Left ventricle myocardium superior (tissue), 1 donor: ENCODE results near the gene RASSF10. TPM values are rescaled to one million over a fixed set of nuclear protein-coding genes. Genes with fewer than 3 reads are reported as not detected.

Source experiments
- ATAC-seq: fragments of 200-7000 bp; cut with Tn5 transposase; one replicate; pipeline ENCODE4 v1.9.1; 2020; ENCODE audit warnings: mild to moderate bottlenecking, moderate library complexity
- DNase-seq: peaks from one replicate; pipeline ENCODE4 v3.0.0-alpha.2; 2020
- intact Hi-C: fragments of 100-400 bp; cut with micrococcal nuclease; formaldehyde crosslinking; loops from one replicate; pipeline ENCODE4 v1.11.0; 2022
- total RNA-seq: library from RNA; stranded (reverse); fragmentation: NEBNext Ultra II Directional; extraction: Animal tissue kit (Norgen Biotek cat#: 25700); gene quantifications from one replicate; pipeline ENCODE4 v1.2.1, GENCODE V29; 2021
- donor health status: DM: no; HTN: yes; CAD: no; lungs with severe emphysema.

RASSF10 gene
- total RNA-seq, 1 donor from 2014 or later: 0.42 TPM

DNA sequence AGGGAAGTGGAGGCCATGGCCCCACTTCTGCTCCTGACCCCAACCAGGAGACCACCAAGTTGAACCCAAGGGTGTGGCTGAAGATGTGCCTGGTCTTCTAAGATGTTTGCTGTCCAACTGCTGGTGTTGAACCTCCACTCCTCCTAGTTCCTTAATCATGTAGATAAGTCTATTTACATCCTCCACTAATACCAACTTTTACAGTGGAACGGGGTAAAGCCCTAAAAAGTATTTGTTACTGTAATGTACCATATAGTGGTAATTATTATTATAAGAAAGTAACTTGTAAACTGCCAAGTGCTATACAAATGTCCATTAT, 19.0 kb upstream of the RASSF10 start:
- ATAC-seq: no peak
- intact Hi-C loops: no loop called here
- DNase-seq: no peak

DNA sequence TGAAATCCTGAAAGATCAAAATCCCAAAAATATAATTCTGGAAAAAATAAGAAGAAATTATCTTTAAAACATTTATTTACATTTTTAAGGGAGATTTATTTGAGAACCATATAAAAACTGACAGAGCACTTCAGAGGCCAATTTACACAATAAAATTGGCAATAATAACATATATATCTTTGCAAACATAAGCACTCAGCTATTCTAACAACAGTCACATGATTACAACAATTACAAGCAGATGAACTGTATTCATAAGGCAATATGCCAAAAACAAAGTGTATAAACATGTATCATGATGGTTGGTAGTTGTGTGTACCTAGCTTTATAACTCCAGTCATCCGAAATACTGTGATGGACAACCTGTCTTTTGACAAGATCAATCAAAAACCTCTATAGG, 17.7 kb upstream of the RASSF10 start:
- no peak for DNase-seq
- intact Hi-C loops: no loop called here
- no peak for ATAC-seq

DNA sequence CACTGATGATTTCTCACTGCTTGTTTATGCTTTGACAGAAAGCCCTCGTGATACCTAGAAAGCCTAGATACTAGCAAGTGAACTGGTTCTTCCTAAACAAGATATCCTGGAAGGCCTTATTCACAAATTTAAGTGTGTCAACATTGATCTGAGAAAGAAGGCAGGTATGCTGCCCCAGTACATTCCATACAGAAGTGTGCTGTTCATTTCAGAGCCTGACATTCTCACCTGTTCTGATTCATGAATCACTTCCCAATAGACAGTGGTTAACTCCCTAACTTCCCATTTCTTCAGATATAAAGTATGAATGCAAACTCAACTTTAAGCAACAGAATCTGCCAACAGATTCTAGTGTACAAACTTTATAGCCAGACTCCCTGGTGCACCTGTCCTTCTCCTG, 15.5 kb upstream of the RASSF10 start:
- intact Hi-C loops: no loop called here
- DNase-seq (no peak), ATAC-seq (no peak)

DNA sequence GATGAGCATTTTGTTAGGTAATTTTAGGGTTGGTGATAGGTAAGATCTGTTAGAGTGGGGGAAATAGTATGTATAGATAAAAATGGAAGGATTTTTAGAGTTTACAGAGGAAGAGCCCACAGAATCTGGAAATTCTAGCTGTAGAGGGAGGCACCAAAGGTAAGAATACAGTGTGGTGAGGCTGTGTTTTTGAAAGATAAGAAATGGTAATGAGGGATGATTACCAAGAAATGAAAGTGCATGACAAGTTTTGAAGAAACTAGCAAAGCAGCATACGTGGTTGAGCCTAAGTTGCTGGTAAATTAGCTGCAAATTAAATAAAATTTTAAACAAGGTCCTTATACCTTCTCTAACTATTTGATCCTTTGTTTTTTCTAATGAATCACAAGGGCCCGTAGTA, 14.6 kb upstream of the RASSF10 start:
- no peak for DNase-seq
- intact Hi-C loops: no loop called here
- ATAC-seq: no peak

DNA sequence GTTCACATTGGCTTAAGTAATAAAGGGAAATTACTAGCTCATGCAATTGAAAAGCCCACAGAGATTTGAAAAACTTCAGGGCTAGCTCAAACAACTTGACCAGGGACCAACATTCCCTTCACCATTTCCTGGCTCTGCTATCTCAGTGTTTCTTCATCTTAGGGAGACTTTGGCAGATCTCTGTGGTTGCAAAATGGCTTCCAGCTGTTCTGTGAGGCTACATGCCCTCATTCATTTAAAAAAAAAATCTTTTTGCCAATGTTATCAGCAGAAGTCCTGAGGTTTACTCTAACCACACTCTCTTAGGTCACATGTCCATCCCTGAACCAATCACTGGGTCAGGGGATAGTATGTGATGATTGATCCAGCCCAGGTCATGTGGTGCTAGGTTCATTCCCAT, 13.9 kb upstream of the RASSF10 start:
- DNase-seq: no peak
- intact Hi-C loops: no loop called here
- ATAC-seq: peak; percentile 94

DNA sequence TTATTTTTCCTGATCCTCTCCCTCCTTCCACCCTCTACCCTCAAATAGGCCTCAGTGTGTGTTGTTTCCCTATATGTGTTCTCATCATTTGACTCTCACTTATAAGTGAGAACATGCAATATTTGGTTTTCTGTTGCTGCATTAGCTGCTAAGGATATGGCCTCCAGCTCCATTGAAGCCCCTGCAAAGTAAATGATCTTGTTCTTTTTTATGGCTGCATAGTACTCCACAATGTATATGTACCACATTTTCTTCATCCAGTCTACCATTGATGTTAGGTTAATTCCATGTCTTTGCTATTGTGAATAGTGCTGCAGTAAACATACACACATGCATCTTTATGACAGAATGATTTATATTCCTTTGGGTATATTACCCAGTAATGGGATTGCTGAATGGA, 13.3 kb upstream of the RASSF10 start:
- DNase-seq (no peak), ATAC-seq (no peak)
- intact Hi-C loops: no loop called here

DNA sequence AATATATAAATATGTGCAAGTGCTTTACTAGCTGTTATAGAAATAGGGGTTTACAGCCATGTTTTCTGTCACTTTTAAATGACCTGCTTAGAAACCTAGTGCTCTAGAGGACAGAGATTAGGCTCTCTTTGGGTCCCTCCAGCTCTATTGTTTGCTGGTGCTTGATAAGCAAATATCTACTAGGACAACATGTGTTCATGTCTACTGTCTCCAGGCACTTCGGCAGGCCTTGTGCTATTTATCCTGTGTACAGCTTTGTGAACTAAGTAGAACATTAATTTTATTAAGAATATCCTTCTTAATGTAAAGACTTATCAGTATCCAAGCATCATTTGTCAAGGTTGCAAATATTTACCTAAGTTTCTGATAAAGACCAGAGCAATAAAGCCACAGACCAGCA, 11.9 kb upstream of the RASSF10 start:
- intact Hi-C loops: no loop called here
- DNase-seq (no peak), ATAC-seq (no peak)

DNA sequence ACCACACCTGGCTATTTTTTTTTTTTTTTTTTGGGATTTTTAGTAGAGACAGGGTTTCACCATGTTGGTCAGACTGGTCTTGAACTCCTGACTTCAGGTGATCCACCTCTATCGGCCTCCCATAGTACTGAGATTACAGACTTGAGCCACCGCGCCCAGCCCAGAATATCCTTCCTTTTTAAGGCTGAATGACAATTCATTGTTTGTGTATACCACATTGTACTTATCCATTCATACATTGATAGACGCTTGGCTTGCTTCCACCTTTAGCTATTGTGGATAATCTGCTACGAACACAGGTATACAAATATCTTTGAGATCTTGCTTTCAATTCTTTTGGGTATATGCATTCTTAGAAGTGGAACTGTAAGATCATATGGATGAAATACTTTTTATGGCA, 10.8 kb upstream of the RASSF10 start:
- intact Hi-C loops: no loop called here
- ATAC-seq (no peak), DNase-seq (no peak)

DNA sequence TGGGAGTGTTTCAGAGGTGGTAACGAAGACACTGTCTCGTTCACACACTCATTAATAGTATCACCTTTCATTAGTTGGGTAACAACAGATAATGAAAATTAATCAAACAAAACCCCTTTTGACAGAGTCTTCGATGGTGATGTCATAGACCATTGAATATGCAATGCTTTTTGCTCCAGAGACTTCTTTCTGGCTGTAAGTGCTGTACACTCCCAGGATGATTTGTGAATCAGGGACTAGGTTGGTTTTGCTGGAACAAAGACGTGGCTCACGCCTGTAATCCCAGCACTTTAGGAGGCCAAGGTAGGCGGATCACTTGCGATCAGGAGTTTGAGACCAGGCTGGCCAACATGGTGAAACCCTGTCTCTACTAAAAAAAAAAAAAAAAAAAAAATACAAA, 9.5 kb upstream of the RASSF10 start:
- ATAC-seq: no peak
- intact Hi-C loops: no loop called here
- no peak for DNase-seq

DNA sequence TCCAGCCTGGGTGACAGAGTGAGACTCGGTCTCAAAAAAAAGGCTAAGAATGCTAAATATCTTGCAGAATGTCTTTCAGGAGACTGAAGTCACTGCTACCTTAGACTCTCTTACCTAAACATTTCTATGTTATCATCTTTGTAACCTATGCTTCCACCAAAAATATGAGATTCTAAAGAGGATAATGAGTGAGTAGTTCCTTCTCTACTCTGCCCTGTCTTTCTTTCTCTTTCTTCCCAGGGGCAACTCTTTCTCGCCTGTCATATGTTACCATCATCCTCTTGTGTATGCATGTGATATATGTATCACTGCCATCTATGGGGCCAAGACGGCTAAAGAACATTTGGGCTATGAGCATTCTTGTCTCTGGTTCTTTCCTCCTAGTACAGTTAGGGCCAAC, 9.0 kb upstream of the RASSF10 start:
- intact Hi-C loops: no loop called here
- DNase-seq (no peak), ATAC-seq (no peak)

DNA sequence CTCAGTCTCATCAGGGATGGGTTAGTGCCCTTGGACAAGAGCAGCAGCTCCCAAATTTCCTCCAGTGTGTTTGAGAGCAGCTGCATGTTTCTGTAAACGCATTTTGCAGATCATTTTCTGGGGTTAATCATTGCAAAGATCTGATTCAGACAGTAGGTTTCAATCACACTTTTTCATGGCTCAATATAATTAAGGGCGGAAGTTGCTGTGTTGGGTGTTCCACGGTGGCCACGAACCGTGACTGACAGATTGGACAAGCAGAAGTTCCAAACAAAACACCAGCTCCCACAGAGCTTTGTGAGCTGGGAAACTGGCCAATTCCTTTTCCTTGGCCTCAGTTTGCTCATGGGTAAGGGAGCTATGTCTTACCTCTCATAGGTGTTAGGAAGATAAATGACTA, 8.4 kb upstream of the RASSF10 start:
- no peak for DNase-seq
- intact Hi-C loops: no loop called here
- no peak for ATAC-seq

DNA sequence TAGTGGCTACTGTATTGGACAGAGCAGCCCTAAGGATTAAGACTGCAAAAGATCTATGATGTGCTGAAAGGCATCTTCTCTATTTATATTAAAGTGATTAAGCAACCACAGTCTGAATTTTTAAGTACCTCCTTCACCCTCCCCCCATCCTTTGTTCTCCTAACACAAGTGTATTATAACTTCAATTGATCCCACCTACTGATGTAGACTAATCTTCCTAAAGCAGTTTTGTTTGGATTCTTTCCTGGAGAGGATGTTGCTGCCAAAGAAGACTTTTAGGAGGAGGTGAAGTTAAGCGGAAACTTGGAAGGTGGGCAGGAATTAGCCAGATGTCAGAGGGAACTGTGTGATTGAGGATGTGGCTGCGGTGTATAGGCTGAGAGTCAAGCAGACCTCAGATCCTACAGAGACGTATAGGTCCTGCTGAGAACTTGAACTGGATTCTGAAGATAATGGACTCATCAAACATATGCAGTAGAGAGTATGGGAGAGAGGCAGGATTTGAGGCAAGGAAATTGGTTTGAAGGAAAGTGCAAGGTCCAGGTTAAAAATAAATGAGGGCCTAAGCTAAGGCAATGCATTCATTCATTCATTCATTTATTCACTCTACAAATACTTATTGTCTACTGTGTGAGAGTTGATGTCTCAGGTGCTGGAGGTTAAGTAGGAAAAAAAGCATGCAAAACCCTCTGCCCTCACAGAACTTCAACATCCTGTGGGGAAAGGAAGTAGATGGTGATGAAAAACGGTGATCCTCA, 5.2 kb upstream of the RASSF10 start:
- DNase-seq (no peak), ATAC-seq (no peak)
- intact Hi-C loops: no loop called here

DNA sequence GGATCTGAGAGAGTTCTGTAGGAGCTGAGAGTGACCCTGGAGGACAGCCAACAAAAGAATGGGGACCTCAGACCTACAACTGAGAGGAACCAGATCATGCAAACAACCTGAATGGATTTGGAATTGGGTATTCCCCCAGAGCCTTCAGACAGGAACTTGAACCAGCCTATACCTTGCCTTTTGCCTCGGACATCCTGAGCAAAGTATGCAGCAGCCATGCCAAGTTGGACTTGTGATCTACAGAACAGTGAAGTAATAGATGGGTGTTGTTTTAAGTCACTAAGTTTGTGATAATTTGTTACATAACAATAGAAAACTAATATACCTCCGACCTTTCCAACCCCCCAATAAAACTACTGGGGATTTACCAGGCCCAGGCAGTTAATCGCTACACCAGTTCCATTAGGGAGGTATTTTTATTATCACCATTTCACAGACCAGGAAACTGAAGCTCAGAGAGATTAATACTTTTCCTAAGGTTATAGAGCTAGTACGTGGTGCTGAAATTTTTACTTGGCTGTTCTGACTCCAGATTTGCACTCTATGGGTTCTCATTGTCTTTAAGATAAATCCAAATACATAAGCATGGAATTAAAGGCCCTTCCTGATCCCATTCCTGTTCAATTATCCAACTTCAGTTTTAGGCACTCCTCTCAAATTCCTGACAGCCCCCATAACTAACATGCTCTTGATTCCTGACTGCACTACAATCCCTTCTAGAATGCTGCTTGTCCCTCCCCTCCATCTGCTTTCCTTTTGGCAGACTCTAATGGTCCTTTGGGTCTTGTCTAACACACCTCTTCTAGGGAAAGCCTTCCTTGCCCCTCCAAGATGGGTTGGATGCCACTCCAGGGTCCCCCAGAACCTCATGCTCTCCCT, 1.7 kb upstream of the RASSF10 start:
- no peak for ATAC-seq
- intact Hi-C loops: no loop called here
- no peak for DNase-seq

DNA sequence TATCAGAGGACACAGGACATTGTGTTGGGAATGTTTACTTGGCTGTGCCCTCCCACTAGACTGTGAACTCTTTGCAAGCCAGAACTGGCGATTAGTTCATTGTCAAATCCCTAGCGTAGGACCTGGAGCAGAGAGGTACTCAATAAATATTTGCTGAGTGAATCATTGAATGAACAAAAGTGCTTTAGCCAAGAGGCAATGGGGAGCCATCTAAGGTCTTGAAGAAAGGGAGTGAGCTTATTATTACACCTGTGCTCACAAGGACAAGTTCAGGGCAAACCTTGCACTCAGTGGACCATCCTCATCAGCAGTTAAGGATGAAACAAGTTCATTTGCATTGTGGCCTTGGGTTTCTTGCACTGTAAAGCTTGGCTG, 1.1 kb upstream of the RASSF10 start:
- DNase-seq (no peak), ATAC-seq (no peak)
- intact Hi-C loops: no loop called here

DNA sequence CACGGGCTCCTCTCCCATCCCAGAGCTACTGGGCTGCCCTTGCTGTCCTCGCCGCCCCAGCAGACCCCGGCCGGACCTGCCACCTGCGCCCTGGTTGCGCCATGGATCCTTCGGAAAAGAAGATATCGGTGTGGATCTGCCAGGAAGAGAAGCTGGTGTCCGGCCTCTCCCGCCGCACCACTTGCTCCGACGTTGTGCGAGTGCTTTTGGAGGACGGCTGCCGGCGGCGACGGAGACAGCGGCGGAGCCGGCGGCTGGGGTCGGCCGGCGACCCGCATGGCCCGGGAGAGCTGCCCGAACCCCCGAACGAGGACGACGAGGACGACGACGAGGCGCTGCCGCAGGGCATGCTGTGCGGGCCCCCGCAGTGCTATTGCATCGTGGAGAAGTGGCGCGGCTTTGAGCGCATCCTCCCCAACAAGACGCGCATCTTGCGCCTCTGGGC, 382 bp downstream of the RASSF10 start:
- intact Hi-C loops: no loop called here
- DNase-seq (peak; percentile 24), ATAC-seq (no peak)

DNA sequence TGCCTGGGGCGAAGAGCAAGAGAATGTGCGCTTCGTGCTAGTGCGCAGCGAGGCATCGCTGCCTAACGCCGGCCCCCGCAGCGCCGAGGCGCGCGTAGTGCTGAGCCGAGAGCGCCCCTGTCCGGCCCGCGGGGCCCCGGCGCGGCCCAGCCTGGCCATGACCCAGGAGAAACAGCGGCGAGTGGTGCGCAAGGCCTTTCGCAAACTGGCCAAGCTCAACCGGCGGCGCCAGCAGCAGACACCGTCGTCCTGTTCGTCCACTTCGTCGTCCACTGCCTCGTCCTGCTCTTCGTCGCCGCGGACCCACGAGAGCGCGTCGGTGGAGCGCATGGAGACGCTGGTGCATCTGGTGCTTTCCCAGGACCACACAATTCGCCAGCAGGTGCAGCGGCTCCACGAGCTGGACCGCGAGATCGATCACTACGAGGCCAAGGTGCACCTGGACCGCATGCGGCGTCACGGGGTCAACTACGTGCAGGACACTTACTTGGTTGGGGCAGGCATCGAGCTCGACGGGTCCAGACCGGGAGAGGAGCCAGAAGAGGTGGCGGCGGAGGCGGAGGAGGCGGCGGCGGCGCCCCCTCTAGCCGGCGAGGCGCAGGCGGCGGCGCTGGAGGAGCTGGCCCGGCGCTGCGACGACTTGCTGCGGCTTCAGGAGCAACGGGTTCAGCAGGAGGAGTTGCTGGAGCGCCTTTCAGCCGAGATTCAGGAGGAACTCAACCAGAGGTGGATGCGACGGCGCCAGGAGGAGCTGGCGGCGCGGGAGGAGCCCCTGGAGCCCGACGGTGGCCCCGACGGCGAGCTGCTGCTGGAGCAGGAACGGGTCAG, 1.0 kb downstream of the RASSF10 start:
- intact Hi-C loops: no loop called here
- DNase-seq (peak; percentile 28), ATAC-seq (peak; percentile 61)

DNA sequence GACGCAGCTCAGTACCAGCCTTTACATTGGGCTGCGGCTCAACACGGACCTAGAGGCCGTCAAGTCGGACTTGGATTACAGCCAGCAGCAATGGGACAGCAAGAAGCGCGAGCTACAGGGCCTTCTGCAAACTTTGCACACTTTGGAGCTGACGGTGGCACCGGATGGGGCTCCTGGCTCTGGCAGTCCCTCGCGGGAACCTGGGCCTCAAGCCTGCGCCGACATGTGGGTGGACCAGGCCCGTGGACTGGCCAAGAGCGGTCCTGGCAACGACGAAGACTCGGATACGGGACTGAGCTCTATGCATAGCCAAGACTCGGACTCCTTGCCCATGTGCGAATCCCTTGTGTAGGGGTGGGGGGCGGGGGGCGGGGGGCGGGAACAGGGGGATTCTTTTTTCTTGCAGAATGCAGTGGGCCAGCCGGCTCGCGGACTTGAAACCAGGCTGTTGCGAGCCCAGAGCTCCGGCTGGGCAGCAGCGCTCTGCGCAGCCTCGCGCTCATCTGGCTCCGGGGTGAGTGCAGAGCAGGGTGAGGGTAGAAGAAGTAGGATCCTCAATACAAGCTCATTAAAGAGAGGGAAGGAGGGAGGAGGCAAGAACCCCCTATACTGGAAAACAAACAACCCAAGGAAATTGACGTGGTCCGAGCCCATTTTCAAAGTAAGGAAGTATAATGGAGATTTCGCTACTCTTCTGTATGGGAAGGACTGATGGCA, 1.8 kb downstream of the RASSF10 start:
- intact Hi-C loops: no loop called here
- ATAC-seq (peak; percentile 23), DNase-seq (peak; percentile 34)

DNA sequence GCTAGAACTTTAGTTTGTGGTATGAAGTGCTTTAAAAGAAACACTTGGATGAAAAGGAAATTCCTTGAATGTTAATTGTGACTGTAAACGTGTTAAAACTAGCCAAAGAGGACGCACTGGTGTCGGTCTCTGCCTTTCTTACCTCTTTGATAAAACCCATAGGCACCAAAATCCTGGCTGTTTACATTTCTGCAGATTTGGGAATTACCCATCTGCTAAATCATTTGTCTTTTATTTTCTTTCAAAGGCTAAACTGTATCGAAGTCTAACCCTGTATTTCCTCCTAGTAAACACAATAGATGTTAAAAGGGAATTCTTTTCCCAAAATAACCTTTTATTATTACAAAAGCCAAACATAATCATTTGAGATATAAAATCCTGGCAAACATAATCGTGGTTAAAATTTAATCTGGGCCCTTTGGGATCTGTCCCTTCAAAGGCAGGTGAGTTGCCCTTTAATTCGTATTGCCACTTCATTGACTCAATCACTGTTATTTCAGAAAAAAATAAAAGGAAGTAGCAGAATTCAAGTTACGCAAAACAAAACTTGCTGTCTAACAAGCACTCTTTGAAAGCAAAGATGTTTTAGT, 2.4 kb downstream of the RASSF10 start:
- intact Hi-C loops: no loop called here
- DNase-seq: no peak
- no peak for ATAC-seq

DNA sequence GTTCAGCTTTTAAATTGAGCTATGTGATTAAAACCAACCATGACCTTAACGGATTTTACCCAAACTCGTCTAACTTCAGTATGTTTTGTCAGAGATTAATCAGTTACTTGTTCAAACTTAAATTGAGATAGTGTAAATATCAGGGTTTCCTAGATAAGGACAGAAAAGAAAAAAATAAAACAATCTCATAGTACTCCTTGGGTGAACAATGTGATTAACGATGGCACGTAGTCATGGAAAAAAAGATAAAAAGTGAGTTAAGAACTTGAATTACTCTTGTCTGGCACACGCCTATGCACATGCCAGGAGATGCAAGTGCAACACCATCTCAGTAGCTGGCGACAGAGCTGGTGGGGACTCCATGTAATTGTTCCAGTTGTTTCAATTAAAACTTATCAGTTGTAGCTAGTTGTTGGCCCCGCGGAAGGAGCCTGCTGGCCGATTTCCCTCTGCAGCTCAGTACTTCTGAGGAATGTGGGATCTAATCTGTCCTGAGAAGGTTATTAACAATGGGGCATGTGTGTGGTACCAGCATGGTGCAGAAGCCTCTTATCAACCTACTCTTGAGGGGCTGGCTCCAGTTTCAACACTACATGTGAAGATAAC, 3.0 kb downstream of the RASSF10 start:
- DNase-seq: no peak
- ATAC-seq: no peak
- intact Hi-C loops: no loop called here
